ENCODE measurements around the gene KCNJ9. TPM values are rescaled to one million over a fixed set of nuclear protein-coding genes. Genes with fewer than 3 reads are reported as not detected.

The KCNJ9 gene
- total and polyA plus RNA-seq, 2 of the 13 experiments (the other 11 are each of a cell fraction or from before 2014, with no cell fraction given), result not detected

DNA sequence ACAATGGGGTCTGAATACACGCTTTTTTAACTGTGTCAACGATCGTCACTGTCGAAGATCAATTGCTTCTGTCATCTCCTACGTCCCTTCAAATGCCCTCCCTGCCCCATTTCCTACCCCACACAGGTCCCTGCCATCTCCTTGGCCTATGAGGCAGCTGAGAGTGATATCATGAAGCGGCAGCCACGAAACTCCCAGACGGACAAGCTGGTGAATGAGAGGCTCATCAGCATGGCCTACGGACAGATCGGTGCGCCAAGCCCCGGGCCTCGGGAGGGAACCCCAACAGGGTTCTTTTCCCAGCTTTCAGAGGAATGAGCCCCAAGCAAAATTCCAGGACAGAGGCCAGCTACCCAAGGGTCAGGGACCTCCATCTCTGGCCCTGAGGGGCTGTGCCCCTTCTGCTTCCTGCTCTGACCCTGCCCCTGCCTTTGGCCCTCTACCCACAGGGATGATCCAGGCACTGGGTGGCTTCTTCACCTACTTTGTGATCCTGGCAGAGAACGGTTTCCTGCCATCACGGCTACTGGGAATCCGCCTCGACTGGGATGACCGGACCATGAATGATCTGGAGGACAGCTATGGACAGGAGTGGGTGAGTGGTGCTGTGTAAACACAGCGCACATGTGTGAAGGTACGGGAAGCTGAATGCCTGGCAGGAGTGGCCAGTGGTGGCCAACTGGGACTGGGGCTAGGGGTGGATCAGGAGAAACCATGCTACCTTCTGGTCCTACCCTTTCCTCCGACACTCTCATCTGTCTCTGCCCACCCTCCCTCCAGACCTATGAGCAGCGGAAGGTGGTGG, 55.0 kb downstream of the KCNJ9 start:
- in situ Hi-C loops (cut with HindIII; ENCODE audit: extremely low pct_ligation_motif_present, low pct_unique_long_range_greater_than_20kb) (no loop called here), intact Hi-C loops (cut with micrococcal nuclease; ENCODE audit: unreplicated experiment) (no loop called here)
- DNase-seq (ENCODE audit: low spot score) (no peak), ATAC-seq (no peak), FAIRE-seq (no peak)
- Histone ChIP-seq H3K4me3 (replicated peaks in 1 of 3; ENCODE audit: insufficient read depth in 1 of 3, low read depth in 2 of 3, low read length in 3 of 3) (no peak overlapping the region), H4K20me1 (ENCODE audit: insufficient read depth, low read length) (no peaks in the 10 kb centered on the region), H3K36me3 (replicated peaks in 1 of 2; ENCODE audit: control insufficient read depth in 1 of 2, insufficient read depth in 2 of 2, low read length in 2 of 2) (no peaks in the 10 kb centered on the region), H3K9ac (ENCODE audit: insufficient read depth, low read depth, low read length) (no peak overlapping the region), H3K27ac (ENCODE audit: extremely low read length, insufficient read depth, low read length) (no peak overlapping the region), H3K9me3 (ENCODE audit: low read length) (no peaks in the 10 kb centered on the region), H3K4me1 (ENCODE audit: insufficient read depth, low read length) (peaks cover 13% of the 10 kb centered on the region), H3K27me3 (ENCODE audit: control insufficient read depth in 1 of 2, insufficient read depth in 2 of 2, low read length in 2 of 2) (no peaks in the 10 kb centered on the region), H2AFZ (ENCODE audit: low read length) (no peak overlapping the region), H3K79me2 (ENCODE audit: insufficient read depth, low read length) (no peaks in the 10 kb centered on the region), H3K4me2 (ENCODE audit: low read depth, low read length) (no peak overlapping the region)
- 66% methylated on average over 20 of the region's 22 CpGs for WGBS (ENCODE audit: low lambda C conversion rate)
- no TSS peak for BruUV-seq (replicated peaks)
- TF ChIP-seq, protein P1, sequence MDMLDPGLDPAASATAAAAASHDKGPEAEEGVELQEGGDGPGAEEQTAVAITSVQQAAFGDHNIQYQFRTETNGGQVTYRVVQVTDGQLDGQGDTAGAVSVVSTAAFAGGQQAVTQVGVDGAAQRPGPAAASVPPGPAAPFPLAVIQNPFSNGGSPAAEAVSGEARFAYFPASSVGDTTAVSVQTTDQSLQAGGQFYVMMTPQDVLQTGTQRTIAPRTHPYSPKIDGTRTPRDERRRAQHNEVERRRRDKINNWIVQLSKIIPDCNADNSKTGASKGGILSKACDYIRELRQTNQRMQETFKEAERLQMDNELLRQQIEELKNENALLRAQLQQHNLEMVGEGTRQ (IDR thresholded peaks at IDR 0.05; ENCODE audit: low read depth, low read length), result no peak
- TF ChIP-seq, protein P1 (CRISPR knock-in tag; IDR thresholded peaks at IDR 0.05; ENCODE audit: borderline replicate concordance), result no peak
- no peak for TF ChIP-seq HDAC1 (CRISPR knock-in tag; IDR thresholded peaks at IDR 0.05)
- no peak for TF ChIP-seq CAMTA2 (CRISPR knock-in tag; IDR thresholded peaks at IDR 0.05; ENCODE audit: borderline replicate concordance)
- no peak for TF ChIP-seq ZNF431 (CRISPR knock-in tag; IDR thresholded peaks at IDR 0.05; ENCODE audit: borderline replicate concordance, low read depth)
- no peak for TF ChIP-seq RBM22 (optimal IDR thresholded peaks at IDR 0.05; ENCODE audit: low read length)
- no peak for TF ChIP-seq KMT2B (CRISPR knock-in tag; IDR thresholded peaks at IDR 0.05)
- no peak for TF ChIP-seq ZKSCAN5 (CRISPR knock-in tag; IDR thresholded peaks at IDR 0.05)
- TF ChIP-seq ATAD3A (CRISPR knock-in tag; IDR thresholded peaks at IDR 0.05), result no peak
- no peak for TF ChIP-seq ZBTB2 (CRISPR knock-in tag; IDR thresholded peaks at IDR 0.05; ENCODE audit: low read depth)
- ChIA-PET POLR2A (no interaction called here), CTCF (ENCODE audit: low intra/inter-chr PET ratio, low total read pairs) (no interaction called here)
